ENCODE measurements around the gene ZNF740. TPM values are rescaled to one million over a fixed set of nuclear protein-coding genes. Genes with fewer than 3 reads are reported as not detected.

The ZNF740 gene
- total and polyA plus RNA-seq, 2 of the 4 experiments (the other 2 are of a cell fraction) = 13.1 to 14.0 TPM

- 0 out of 2 replicates have a peak, but pooled peaks have one; percentile 37 for TF ChIP-seq CEBPB (IDR thresholded peaks at IDR 0.05; ENCODE audit: low read depth, low read length)
- TF ChIP-seq FOS (IDR thresholded peaks at IDR 0.05; ENCODE audit: low read depth, low read length) = no peak
- no peaks in the 10 kb centered on the region for H3K36me3 ChIP-seq (ENCODE audit: control insufficient read depth, insufficient read depth, low read length)
- H3K27me3 ChIP-seq (ENCODE audit: control insufficient read depth, insufficient read depth, low read length) = no peaks in the 10 kb centered on the region
- no peak overlapping the region for H4K91ac ChIP-seq (ENCODE audit: insufficient read depth, low read depth, low read length)
- H3K79me1 ChIP-seq (ENCODE audit: low read depth in 1 of 2, low read length in 2 of 2) = no peaks in the 10 kb centered on the region
- H3K27ac ChIP-seq (ENCODE audit: insufficient read depth, low read length) = no peak overlapping the region
- no peaks in the 10 kb centered on the region for H3K4me1 ChIP-seq (ENCODE audit: control insufficient read depth, insufficient read depth, low read length)
- ATAC-seq (ENCODE audit: low read depth) = peak; percentile 37; the same call in 1 of the 2 replicates
- no peak overlapping the region for H3K4ac ChIP-seq (ENCODE audit: low read depth, low read length)
- no peak overlapping the region for H2BK15ac ChIP-seq (ENCODE audit: low read depth, low read length)
- peak; percentile 42 for DNase-seq
- H4K20me1 ChIP-seq (ENCODE audit: insufficient read depth, low read length) = no peaks in the 10 kb centered on the region
- no peak overlapping the region for H4K8ac ChIP-seq (ENCODE audit: low read depth in 2 of 2, low read length in 2 of 2)
- no peak overlapping the region for H4K5ac ChIP-seq (ENCODE audit: low read depth, low read length)
- no peak overlapping the region for H2AFZ ChIP-seq (replicated peaks; ENCODE audit: low read length, poor library complexity)
- H3K56ac ChIP-seq (ENCODE audit: extremely low read depth, insufficient read depth, low read length) = no peak overlapping the region
- POLR2A ChIA-PET (ENCODE audit: unreplicated experiment) = no interaction called here
- H2AK9ac ChIP-seq (replicated peaks; ENCODE audit: low read depth, low read length, poor library complexity) = peak overlapping the region; percentile 23
- intact Hi-C loops (cut with micrococcal nuclease) (loop anchor here (5.0 kb wide), 1 partner anchor 38 kb away; no protein-coding TSS in a partner anchor), in situ Hi-C loops (cut with MboI; ENCODE audit: low sequenced_read_pairs) (no loop called here), dilution Hi-C loops (cut with HindIII; ENCODE audit: low sequenced_read_pairs, unreplicated experiment) (no loop called here)
- H3K9me1 ChIP-seq (ENCODE audit: insufficient read depth, low read length) = no peaks in the 10 kb centered on the region
- H3K18ac ChIP-seq (ENCODE audit: low read depth, low read length) = no peak overlapping the region
- no TSS peak for BruUV-seq (replicated peaks)
- H3K4me3 ChIP-seq (ENCODE audit: insufficient read depth, low read depth, low read length) = no peak overlapping the region
- no peak overlapping the region for H3K14ac ChIP-seq (replicated peaks; ENCODE audit: low read depth, low read length)
- H2BK120ac ChIP-seq (ENCODE audit: low read depth, low read length) = no peak overlapping the region
- H2BK5ac ChIP-seq (ENCODE audit: low read depth, low read length, poor library complexity, severe bottlenecking) = no peak overlapping the region
- H3K4me2 ChIP-seq (ENCODE audit: low read depth, low read length) = no peak overlapping the region
- no peak overlapping the region for H3K23ac ChIP-seq (ENCODE audit: low read depth, low read length)
- H2BK20ac ChIP-seq (ENCODE audit: low read depth, low read length) = no peak overlapping the region
- no peak overlapping the region for H3K9ac ChIP-seq (ENCODE audit: low read depth, low read length)
- no CpG with 5 or more reads among the region's 5 CpGs for WGBS, 2 experiments (ENCODE audit: extremely low coverage in 2 of 2, insufficient read length in 1 of 2)
- CTCF ChIA-PET = interaction anchor here (0.6 kb wide), 1 partner anchor 270 kb away, joined by 3 read pairs; no protein-coding TSS in a partner anchor
- no peaks in the 10 kb centered on the region for H3K9me3 ChIP-seq (ENCODE audit: control insufficient read depth, insufficient read depth, low read length)
- H2AK5ac ChIP-seq (ENCODE audit: low read depth, low read length) = no peak overlapping the region
Measured at GRCh38 chr12:53145383-53146260, 34.9 kb upstream of the ZNF740 start.
